Fibroblast of lung (primary cell): ENCODE results near the gene ZNF432. TPM values are rescaled to one million over a fixed set of nuclear protein-coding genes. Genes with fewer than 3 reads are reported as not detected.
"Not testable (repeated sequence)": the region's sequence is repeated elsewhere in the genome, so short reads cannot be mapped to it uniquely, and the experiment has no call there.

ENCODE experiments used
- DNase-seq, 2 donors: peaks; one replicate each; pipeline versions ENCODE4 v3.0.0 to v3.0.0-alpha.2; 2010; ENCODE audit warnings: low read depth in 2 of 2
- H2AFZ ChIP-seq: 2 replicates; pipeline ENCODE4 v1.5.1; 2012; ENCODE audit warnings: low read length, control low read depth, inconsistent platforms
- H3K27ac ChIP-seq: 2 replicates; pipeline ENCODE4 v1.5.1; 2011; ENCODE audit warnings: low read length, control low read depth; ENCODE audit not compliant: insufficient read depth
- H3K27me3 ChIP-seq: 2 replicates; pipeline ENCODE4 v1.5.1; 2011; ENCODE audit warnings: mild to moderate bottlenecking, low read length; ENCODE audit not compliant: control insufficient read depth, insufficient read depth
- H3K36me3 ChIP-seq: 2 replicates; pipeline ENCODE4 v1.5.1; 2011; ENCODE audit warnings: low read length; ENCODE audit not compliant: control insufficient read depth, insufficient read depth
- H3K4me1 ChIP-seq: 2 replicates; pipeline ENCODE4 v1.5.1; 2011; ENCODE audit warnings: low read length; ENCODE audit not compliant: control insufficient read depth, insufficient read depth; ENCODE audit errors: extremely low read depth
- H3K4me2 ChIP-seq: 2 replicates; pipeline ENCODE4 v1.5.1; 2011; ENCODE audit warnings: low read length, control low read depth; ENCODE audit not compliant: insufficient read depth; ENCODE audit errors: extremely low read depth
- H3K4me3 ChIP-seq, 4 experiments: fragments of 200-600 bp in 1 of 4; sonication (generic) in 1 of 4; replicated peaks in 1 of 4; 2 replicates each; pipeline ENCODE4 v1.5.1; 2011 to 2016; ENCODE audit warnings: low read length in 4 of 4, low read depth in 3 of 4, mild to moderate bottlenecking in 3 of 4, control low read depth in 2 of 4, inconsistent platforms in 1 of 4, mixed read lengths in 1 of 4; ENCODE audit not compliant: insufficient read depth in 1 of 4; ENCODE audit errors: control extremely low read depth in 1 of 4
- H3K79me2 ChIP-seq: 2 replicates; pipeline ENCODE4 v1.5.1; 2012; ENCODE audit warnings: mild to moderate bottlenecking, low read length, inconsistent platforms; ENCODE audit not compliant: control insufficient read depth, insufficient read depth
- H3K9ac ChIP-seq: 2 replicates; pipeline ENCODE4 v1.5.1; 2011; ENCODE audit warnings: mild to moderate bottlenecking, low read length, control low read depth; ENCODE audit not compliant: insufficient read depth
- H3K9me3 ChIP-seq: 2 replicates; pipeline ENCODE4 v1.5.1; 2012; ENCODE audit warnings: low read depth, low read length; ENCODE audit not compliant: control insufficient read depth, insufficient read depth
- H4K20me1 ChIP-seq: 2 replicates; pipeline ENCODE4 v1.5.1; 2011; ENCODE audit warnings: low read length; ENCODE audit not compliant: control insufficient read depth, insufficient read depth; ENCODE audit errors: extremely low read depth
- CTCF ChIP-seq, 2 donors: IDR thresholded peaks in 1 of 2; conservative IDR thresholded peaks in 1 of 2; 1 replicate in 1 of 2; 2 replicates in 1 of 2; pipeline ENCODE4 v1.5.1; 2011 to 2012; ENCODE audit warnings: low read length in 2 of 2, control low read depth in 1 of 2, inconsistent platforms in 1 of 2, low read depth in 1 of 2, mild to moderate bottlenecking in 1 of 2
- EZH2 ChIP-seq: IDR thresholded peaks from 2 replicates; pipeline ENCODE4 v1.5.1; 2012; ENCODE audit warnings: low read length, control low read depth, mild to moderate bottlenecking; ENCODE audit errors: missing control alignments
- polyA minus RNA-seq: library from RNA; depleted of rRNA, polyadenylated mRNA; stranded (reverse); fragments of >200 nt; gene quantifications from 2 replicates; pipeline ENCODE4 v1.2.3, GENCODE V29; 2011; ENCODE audit warnings: low replicate concordance
- polyA plus RNA-seq, 2 donors: library from polyadenylated mRNA; depleted of rRNA in 1 of 2; stranded (reverse) in 1 of 2; unstranded in 1 of 2; fragments of >200 nt; gene quantifications; 2 replicates each; pipeline ENCODE4 v1.2.1, GENCODE V29; 2011 to 2012; ENCODE audit warnings: missing spikeins in 1 of 2
- total RNA-seq: library from RNA; depleted of rRNA; stranded (reverse); fragments of >200 nt; gene quantifications from 2 replicates; pipeline ENCODE4 v1.2.1, GENCODE V29; 2014

Gene ZNF432
- total RNA-seq (6.4 and 10.2 TPM in 2 replicates), polyA plus RNA-seq (2.5 and 5.7 TPM in 2 replicates), polyA minus RNA-seq (1.5 and 6.3 TPM in 2 replicates)
- 2.9 and 4.3 TPM in 2 replicates for polyA plus RNA-seq (2012)

GRCh38 chr19:52048555-52049501, at the start of gene ZNF432:
Gene ZNF432, minus strand, starts transcription at chr19:52048838. Its CDS starts 1,970 bp downstream, at chr19:52046868.
- peak within 1 kb of the TSS; percentile 79 for H3K9ac ChIP-seq
- H2AFZ ChIP-seq = peak within 1 kb of the TSS; percentile 98
- H3K9me3 ChIP-seq = no peaks in the 10 kb centered on the region
- H3K36me3 ChIP-seq = no peaks in the 10 kb centered on the region
- peak within 1 kb of the TSS; percentile 96 for H3K4me2 ChIP-seq
- H3K27ac ChIP-seq = peak within 1 kb of the TSS; percentile 97
- no peaks in the 10 kb centered on the region for H4K20me1 ChIP-seq
- TF ChIP-seq CTCF (conservative IDR thresholded peaks at IDR 0.05 in 1 of 2, IDR thresholded peaks at IDR 0.05 in 1 of 2; ENCODE audit: low read depth in 1 of 2, low read length in 2 of 2) = no peak
- TF ChIP-seq EZH2 = no peak
- peak within 1 kb of the TSS; percentile 77 to 89 (median 86) for H3K4me3 ChIP-seq
- H3K27me3 ChIP-seq = no peaks in the 10 kb centered on the region
- DNase-seq = peak; percentile 94
- H3K79me2 ChIP-seq = peaks cover 2% of the 10 kb centered on the region
- no peaks in the 10 kb centered on the region for H3K4me1 ChIP-seq

- H3K27me3 ChIP-seq, H3K4me1 ChIP-seq, H3K4me3 ChIP-seq, H4K20me1 ChIP-seq, H3K27ac ChIP-seq, H3K9ac ChIP-seq, H2AFZ ChIP-seq, H3K36me3 ChIP-seq, H3K4me2 ChIP-seq, H3K9me3 ChIP-seq: not testable (repeated sequence)
- peaks cover 27% of the 10 kb centered on the region for H3K79me2 ChIP-seq
- DNase-seq = peak in 1 of 2 donors; percentile 26
Measured at GRCh38 chr19:52096416-52096815, 47.8 kb upstream of the ZNF432 start.

- TF ChIP-seq EZH2 = no peak
- no peak for TF ChIP-seq CTCF (conservative IDR thresholded peaks at IDR 0.05 in 1 of 2, IDR thresholded peaks at IDR 0.05 in 1 of 2; ENCODE audit: low read depth in 1 of 2, low read length in 2 of 2)
- Histone ChIP-seq H3K27ac (peak within 1 kb of the TSS; percentile 83), H3K4me1 (no peaks in the 10 kb centered on the region), H3K9ac (peak within 1 kb of the TSS; percentile 64), H4K20me1 (no peaks in the 10 kb centered on the region), H3K36me3 (no peaks in the 10 kb centered on the region), H3K9me3 (no peaks in the 10 kb centered on the region), H2AFZ (peak within 1 kb of the TSS; percentile 58), H3K27me3 (no peaks in the 10 kb centered on the region), H3K4me3 (peak within 1 kb of the TSS; percentile 83 to 99 (median 91)), H3K4me2 (peak within 1 kb of the TSS; percentile 88), H3K79me2 (peaks cover 29% of the 10 kb centered on the region)
- DNase-seq = peak; percentile 93 to 95
Measured at GRCh38 chr19:52095172-52096014, 46.8 kb upstream of the ZNF432 start, which contains the start of gene ZNF841. Gene ZNF841, minus strand, starts transcription at chr19:52095765. Its CDS starts 10,964 bp downstream, at chr19:52084801.
